ENCODE results near the gene CD46.
"Not testable (repeated sequence)": the region's sequence is repeated elsewhere in the genome, so short reads cannot be mapped to it uniquely, and the experiment has no call there.

CD46 gene

DNA sequence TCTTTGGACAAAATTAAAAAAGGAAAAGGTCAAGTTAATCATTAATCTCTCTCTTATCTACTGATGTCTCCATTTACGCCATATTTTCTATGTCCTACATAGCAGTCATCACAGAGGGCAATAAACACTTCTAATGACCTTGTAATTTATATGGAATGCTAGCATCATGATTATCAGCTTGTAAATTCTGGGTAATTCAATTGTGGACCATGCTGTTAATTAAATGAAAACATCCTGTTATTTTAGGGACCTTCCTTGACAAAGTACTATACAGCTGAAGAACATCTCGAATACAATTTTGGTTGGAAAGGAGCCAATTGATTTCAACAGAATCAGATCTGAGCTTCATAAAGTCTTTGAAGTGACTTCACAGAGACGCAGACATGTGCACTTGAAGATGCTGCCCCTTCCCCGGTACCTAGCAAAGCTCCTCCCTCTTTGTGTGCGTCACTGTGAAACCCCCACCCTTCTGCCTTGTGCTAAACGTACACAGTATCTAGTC lies 13.6 kb upstream of the CD46 start:
- H3K79me2 ChIP-seq (ENCODE audit: control insufficient read depth, low read length); H3F3A ChIP-seq (ENCODE audit: control insufficient read depth, insufficient read depth); H3K4me1 ChIP-seq (ENCODE audit: control insufficient read depth, low read length); H3K4me2 ChIP-seq (ENCODE audit: low read length); H3K9me2 ChIP-seq (replicated peaks; ENCODE audit: control insufficient read depth, low read length); H3K36me3 ChIP-seq (ENCODE audit: control insufficient read depth, low read length); H4K20me1 ChIP-seq (ENCODE audit: control insufficient read depth, insufficient read depth, low read depth, low read length); H3K9me3 ChIP-seq (ENCODE audit: control insufficient read depth, insufficient read depth, low read length); H3K4me3 ChIP-seq (ENCODE audit: low read length); H3K27me3 ChIP-seq (ENCODE audit: control insufficient read depth, low read length); H3K27ac ChIP-seq (ENCODE audit: low read depth, low read length): not testable (repeated sequence)

DNA sequence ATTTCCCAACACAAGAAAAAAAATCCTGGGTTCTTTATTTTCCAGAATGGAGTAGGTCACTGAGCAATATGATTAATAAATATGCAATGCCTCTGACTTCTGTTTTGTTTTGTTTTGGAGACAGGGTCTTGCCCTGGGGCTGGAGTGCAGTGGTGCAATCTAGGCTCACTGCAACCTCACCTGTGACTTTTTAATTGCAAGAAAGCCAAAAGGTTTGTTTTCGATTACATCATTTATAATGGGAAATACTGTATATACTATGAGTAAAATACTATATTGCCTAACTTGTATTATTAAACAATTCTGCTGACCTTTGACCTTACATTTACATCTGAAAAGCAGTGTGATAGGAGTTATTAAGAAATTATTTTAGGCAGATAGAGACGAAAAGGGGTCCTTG lies 11.6 kb upstream of the CD46 start:
- Histone ChIP-seq H3K4me3 (ENCODE audit: low read length) (no peak overlapping the region), H3F3A (ENCODE audit: control insufficient read depth, insufficient read depth) (no peaks in the 10 kb centered on the region), H3K27me3 (ENCODE audit: control insufficient read depth, low read length) (no peaks in the 10 kb centered on the region), H3K4me1 (ENCODE audit: control insufficient read depth, low read length) (no peaks in the 10 kb centered on the region), H3K9me3 (ENCODE audit: control insufficient read depth, insufficient read depth, low read length) (no peaks in the 10 kb centered on the region), H3K36me3 (ENCODE audit: control insufficient read depth, low read length) (no peaks in the 10 kb centered on the region), H3K4me2 (ENCODE audit: low read length) (no peak overlapping the region), H3K9me2 (replicated peaks; ENCODE audit: control insufficient read depth, low read length) (no peaks in the 10 kb centered on the region), H4K20me1 (ENCODE audit: control insufficient read depth, insufficient read depth, low read depth, low read length) (no peaks in the 10 kb centered on the region), H3K79me2 (ENCODE audit: control insufficient read depth, low read length) (no peaks in the 10 kb centered on the region), H3K27ac (ENCODE audit: low read depth, low read length) (no peak overlapping the region)
- TF ChIP-seq, protein P1, sequence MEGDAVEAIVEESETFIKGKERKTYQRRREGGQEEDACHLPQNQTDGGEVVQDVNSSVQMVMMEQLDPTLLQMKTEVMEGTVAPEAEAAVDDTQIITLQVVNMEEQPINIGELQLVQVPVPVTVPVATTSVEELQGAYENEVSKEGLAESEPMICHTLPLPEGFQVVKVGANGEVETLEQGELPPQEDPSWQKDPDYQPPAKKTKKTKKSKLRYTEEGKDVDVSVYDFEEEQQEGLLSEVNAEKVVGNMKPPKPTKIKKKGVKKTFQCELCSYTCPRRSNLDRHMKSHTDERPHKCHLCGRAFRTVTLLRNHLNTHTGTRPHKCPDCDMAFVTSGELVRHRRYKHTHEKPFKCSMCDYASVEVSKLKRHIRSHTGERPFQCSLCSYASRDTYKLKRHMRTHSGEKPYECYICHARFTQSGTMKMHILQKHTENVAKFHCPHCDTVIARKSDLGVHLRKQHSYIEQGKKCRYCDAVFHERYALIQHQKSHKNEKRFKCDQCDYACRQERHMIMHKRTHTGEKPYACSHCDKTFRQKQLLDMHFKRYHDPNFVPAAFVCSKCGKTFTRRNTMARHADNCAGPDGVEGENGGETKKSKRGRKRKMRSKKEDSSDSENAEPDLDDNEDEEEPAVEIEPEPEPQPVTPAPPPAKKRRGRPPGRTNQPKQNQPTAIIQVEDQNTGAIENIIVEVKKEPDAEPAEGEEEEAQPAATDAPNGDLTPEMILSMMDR (IDR thresholded peaks at IDR 0.05; ENCODE audit: low read depth, low read length, poor library complexity, severe bottlenecking) = no peak
- TF ChIP-seq EZH2phosphoT487 (IDR thresholded peaks at IDR 0.05; ENCODE audit: borderline replicate concordance, low read length) = no peak

- no peaks in the 10 kb centered on the region for H3K36me3 ChIP-seq (ENCODE audit: control insufficient read depth, low read length)
- no peaks in the 10 kb centered on the region for H3F3A ChIP-seq (ENCODE audit: control insufficient read depth, insufficient read depth)
- H3K27ac ChIP-seq (ENCODE audit: low read depth, low read length) = no peak overlapping the region
- no peaks in the 10 kb centered on the region for H3K79me2 ChIP-seq (ENCODE audit: control insufficient read depth, low read length)
- TF ChIP-seq, protein P1 (IDR thresholded peaks at IDR 0.05; ENCODE audit: low read depth, low read length, poor library complexity, severe bottlenecking) = no peak
- TF ChIP-seq EZH2phosphoT487 (IDR thresholded peaks at IDR 0.05; ENCODE audit: borderline replicate concordance, low read length) = no peak
- H3K9me3 ChIP-seq (ENCODE audit: control insufficient read depth, insufficient read depth, low read length) = no peaks in the 10 kb centered on the region
- no peak overlapping the region for H3K4me2 ChIP-seq (ENCODE audit: low read length)
- H3K4me1 ChIP-seq (ENCODE audit: control insufficient read depth, low read length) = peaks cover 25% of the 10 kb centered on the region
- H4K20me1 ChIP-seq (ENCODE audit: control insufficient read depth, insufficient read depth, low read depth, low read length) = no peaks in the 10 kb centered on the region
- H3K9me2 ChIP-seq (replicated peaks; ENCODE audit: control insufficient read depth, low read length) = no peaks in the 10 kb centered on the region
- H3K27me3 ChIP-seq (ENCODE audit: control insufficient read depth, low read length) = no peaks in the 10 kb centered on the region
- no peak overlapping the region for H3K4me3 ChIP-seq (ENCODE audit: low read length)
These were observed 8.9 kb upstream of the CD46 start for GRCh38 chr1:207742850-207743555.

GRCh38 chr1:207744000-207744534 lies 7.8 kb upstream of the CD46 start:
- no peaks in the 10 kb centered on the region for H4K20me1 ChIP-seq (ENCODE audit: control insufficient read depth, insufficient read depth, low read depth, low read length)
- no peak overlapping the region for H3K27ac ChIP-seq (ENCODE audit: low read depth, low read length)
- H3K9me2 ChIP-seq (replicated peaks; ENCODE audit: control insufficient read depth, low read length) = no peaks in the 10 kb centered on the region
- H3K27me3 ChIP-seq (ENCODE audit: control insufficient read depth, low read length) = no peaks in the 10 kb centered on the region
- TF ChIP-seq, protein P1 (IDR thresholded peaks at IDR 0.05; ENCODE audit: low read depth, low read length, poor library complexity, severe bottlenecking) = no peak
- H3K9me3 ChIP-seq (ENCODE audit: control insufficient read depth, insufficient read depth, low read length) = no peaks in the 10 kb centered on the region
- H3K4me3 ChIP-seq (ENCODE audit: low read length) = no peak overlapping the region
- H3K36me3 ChIP-seq (ENCODE audit: control insufficient read depth, low read length) = no peaks in the 10 kb centered on the region; the same call in 1 of the 2 replicates
- peaks cover under 1% of the 10 kb centered on the region; the same call in 1 of the 2 replicates for H3F3A ChIP-seq (ENCODE audit: control insufficient read depth, insufficient read depth)
- no peak overlapping the region for H3K4me2 ChIP-seq (ENCODE audit: low read length)
- H3K79me2 ChIP-seq (ENCODE audit: control insufficient read depth, low read length) = no peaks in the 10 kb centered on the region
- peaks cover 35% of the 10 kb centered on the region for H3K4me1 ChIP-seq (ENCODE audit: control insufficient read depth, low read length)

Measured in DOHH2 (cell line).